ENCODE results near the gene TMEM150B.
A peak's percentile ranks its signal among the peaks of the same experiment; 100 is the strongest.

The TMEM150B gene

GRCh38 chr19:55339889-55340783, 15.0 kb upstream of the TMEM150B start:
- Histone ChIP-seq H2BK120ac (ENCODE audit: insufficient read depth, low read length, poor library complexity) (peak overlapping the region; percentile 81), H2BK12ac (ENCODE audit: low read length) (peak overlapping the region; percentile 67), H3K27ac (ENCODE audit: low read depth, low read length) (peak overlapping the region; percentile 73), H3K4me2 (ENCODE audit: low read length) (peak overlapping the region; percentile 90), H3K9me3 (ENCODE audit: insufficient read depth, low read depth, low read length) (no peaks in the 10 kb centered on the region), H3K4me1 (ENCODE audit: control insufficient read depth in 1 of 2, insufficient read depth in 2 of 2, low read length in 2 of 2) (peaks cover 10 to 27% of the 10 kb centered on the region in 2 experiments), H3K4ac (ENCODE audit: low read depth, low read length) (peak overlapping the region; percentile 95), H4K12ac (ENCODE audit: low read depth, low read length) (peak overlapping the region; percentile 88), H2BK5ac (ENCODE audit: low read depth, low read length, poor library complexity) (peak overlapping the region; percentile 86), H2AFZ (ENCODE audit: insufficient read depth, low read length, poor library complexity) (peak overlapping the region; percentile 66), H3K9ac (ENCODE audit: low read length) (peak overlapping the region; percentile 81), H3K14ac (ENCODE audit: low read length) (peak overlapping the region; percentile 98), H4K91ac (ENCODE audit: low read depth, low read length) (peak overlapping the region; percentile 95), H2AK5ac (ENCODE audit: low read length) (peak overlapping the region; percentile 99), H3K79me2 (ENCODE audit: control insufficient read depth, insufficient read depth, low read length, poor library complexity) (peaks cover 8% of the 10 kb centered on the region), H3K79me1 (ENCODE audit: low read length) (peaks cover 25% of the 10 kb centered on the region), H3K27me3 (ENCODE audit: insufficient read depth, low read length) (no peaks in the 10 kb centered on the region), H3K4me3 (ENCODE audit: low read depth, low read length) (peak overlapping the region; percentile 76), H3K36me3 (ENCODE audit: control insufficient read depth in 1 of 2, insufficient read depth in 2 of 2, low read length in 2 of 2) (peaks cover 25 to 30% of the 10 kb centered on the region in 2 experiments), H4K8ac (ENCODE audit: low read depth, low read length) (peak overlapping the region; percentile 87), H3K18ac (ENCODE audit: low read length) (peak overlapping the region; percentile 96), H3K23ac (ENCODE audit: low read length) (no peak overlapping the region)
- DNase-seq, result no peak
- WGBS (ENCODE audit: extremely low coverage, insufficient coverage, insufficient read length), result no CpG with 5 or more reads among the region's 44 CpGs

GRCh38 chr19:55339105-55339888, 14.2 kb upstream of the TMEM150B start, which contains the start of gene KMT5C:
TSS of gene KMT5C (plus strand) at chr19:55339876. CDS start at chr19:55341937, 2,061 bp downstream.
- Histone ChIP-seq H2AFZ (ENCODE audit: insufficient read depth, low read length, poor library complexity) (peak within 1 kb of the TSS; percentile 66), H3K27ac (ENCODE audit: low read depth, low read length) (peak within 1 kb of the TSS; percentile 98), H4K12ac (ENCODE audit: low read depth, low read length) (peak within 1 kb of the TSS; percentile 88), H3K27me3 (ENCODE audit: insufficient read depth, low read length) (no peaks in the 10 kb centered on the region), H2BK120ac (ENCODE audit: insufficient read depth, low read length, poor library complexity) (peak within 1 kb of the TSS; percentile 91), H4K91ac (ENCODE audit: low read depth, low read length) (peak within 1 kb of the TSS; percentile 96), H3K4me3 (ENCODE audit: low read depth, low read length) (peak within 1 kb of the TSS; percentile 76), H3K79me2 (ENCODE audit: control insufficient read depth, insufficient read depth, low read length, poor library complexity) (peaks cover 8% of the 10 kb centered on the region), H2BK12ac (ENCODE audit: low read length) (peak within 1 kb of the TSS; percentile 67), H3K23ac (ENCODE audit: low read length) (no peak within 1 kb of the TSS), H4K8ac (ENCODE audit: low read depth, low read length) (peak within 1 kb of the TSS; percentile 87), H3K79me1 (ENCODE audit: low read length) (peaks cover 16% of the 10 kb centered on the region), H2AK5ac (ENCODE audit: low read length) (peak within 1 kb of the TSS; percentile 99), H3K18ac (ENCODE audit: low read length) (peak within 1 kb of the TSS; percentile 96), H3K9ac (ENCODE audit: low read length) (peak within 1 kb of the TSS; percentile 81), H3K4me2 (ENCODE audit: low read length) (peak within 1 kb of the TSS; percentile 90), H2BK5ac (ENCODE audit: low read depth, low read length, poor library complexity) (peak within 1 kb of the TSS; percentile 95), H3K36me3 (ENCODE audit: control insufficient read depth in 1 of 2, insufficient read depth in 2 of 2, low read length in 2 of 2) (peaks cover 22 to 24% of the 10 kb centered on the region in 2 experiments), H3K4ac (ENCODE audit: low read depth, low read length) (peak within 1 kb of the TSS; percentile 95), H3K4me1 (ENCODE audit: control insufficient read depth in 1 of 2, insufficient read depth in 2 of 2, low read length in 2 of 2) (peaks cover 8 to 21% of the 10 kb centered on the region in 2 experiments), H3K14ac (ENCODE audit: low read length) (peak within 1 kb of the TSS; percentile 98), H3K9me3 (ENCODE audit: insufficient read depth, low read depth, low read length) (no peaks in the 10 kb centered on the region)
- no CpG with 5 or more reads among the region's 63 CpGs for WGBS (ENCODE audit: extremely low coverage, insufficient coverage, insufficient read length)
- peak; percentile 100 for DNase-seq

GRCh38 chr19:55336101-55336500, 11.0 kb upstream of the TMEM150B start:
- H2BK5ac ChIP-seq (ENCODE audit: low read depth, low read length, poor library complexity), result no peak overlapping the region
- H2BK12ac ChIP-seq (ENCODE audit: low read length), result no peak overlapping the region
- no peaks in the 10 kb centered on the region for H3K27me3 ChIP-seq (ENCODE audit: insufficient read depth, low read length)
- no peak overlapping the region for H2AFZ ChIP-seq (ENCODE audit: insufficient read depth, low read length, poor library complexity)
- H3K4ac ChIP-seq (ENCODE audit: low read depth, low read length), result no peak overlapping the region
- no peak overlapping the region for H2AK5ac ChIP-seq (ENCODE audit: low read length)
- no peak overlapping the region for H3K27ac ChIP-seq (ENCODE audit: low read depth, low read length)
- H3K4me1 ChIP-seq (ENCODE audit: control insufficient read depth in 1 of 2, insufficient read depth in 2 of 2, low read length in 2 of 2), result peaks cover 3 to 10% of the 10 kb centered on the region in 2 experiments
- H3K9ac ChIP-seq (ENCODE audit: low read length), result no peak overlapping the region
- H3K36me3 ChIP-seq (ENCODE audit: control insufficient read depth in 1 of 2, insufficient read depth in 2 of 2, low read length in 2 of 2), result no peaks in the 10 kb centered on the region
- DNase-seq, result peak; percentile 92 to 95
- WGBS (ENCODE audit: extremely low coverage, insufficient coverage, insufficient read length), result no CpG with 5 or more reads among the region's 7 CpGs
- peaks cover 15% of the 10 kb centered on the region for H3K79me1 ChIP-seq (ENCODE audit: low read length)
- peaks cover 8% of the 10 kb centered on the region for H3K79me2 ChIP-seq (ENCODE audit: control insufficient read depth, insufficient read depth, low read length, poor library complexity)
- H3K4me3 ChIP-seq (ENCODE audit: low read depth, low read length), result no peak overlapping the region
- H2BK120ac ChIP-seq (ENCODE audit: insufficient read depth, low read length, poor library complexity), result no peak overlapping the region
- no peak overlapping the region for H3K18ac ChIP-seq (ENCODE audit: low read length)
- H4K12ac ChIP-seq (ENCODE audit: low read depth, low read length), result no peak overlapping the region
- no peak overlapping the region for H3K4me2 ChIP-seq (ENCODE audit: low read length)
- no peaks in the 10 kb centered on the region for H3K9me3 ChIP-seq (ENCODE audit: insufficient read depth, low read depth, low read length)
- no peak overlapping the region for H3K14ac ChIP-seq (ENCODE audit: low read length)
- no peak overlapping the region for H3K23ac ChIP-seq (ENCODE audit: low read length)
- no peak overlapping the region for H4K91ac ChIP-seq (ENCODE audit: low read depth, low read length)
- no peak overlapping the region for H4K8ac ChIP-seq (ENCODE audit: low read depth, low read length)

- Histone ChIP-seq H3K79me1 (ENCODE audit: low read length) (peaks cover 4% of the 10 kb centered on the region), H3K23ac (ENCODE audit: low read length) (no peak overlapping the region), H2BK5ac (ENCODE audit: low read depth, low read length, poor library complexity) (no peak overlapping the region)
Measured at GRCh38 chr19:55333870-55334269, 8.7 kb upstream of the TMEM150B start.

More at GRCh38 chr19:55333870-55334269, 8.7 kb upstream of the TMEM150B start:
- Histone ChIP-seq H2AFZ (ENCODE audit: insufficient read depth, low read length, poor library complexity) (no peak overlapping the region), H3K4me1 (ENCODE audit: control insufficient read depth in 1 of 2, insufficient read depth in 2 of 2, low read length in 2 of 2) (peaks cover 0 to 6% of the 10 kb centered on the region in 2 experiments), H3K4ac (ENCODE audit: low read depth, low read length) (no peak overlapping the region), H3K9ac (ENCODE audit: low read length) (no peak overlapping the region), H4K91ac (ENCODE audit: low read depth, low read length) (no peak overlapping the region), H3K18ac (ENCODE audit: low read length) (no peak overlapping the region), H3K27me3 (ENCODE audit: insufficient read depth, low read length) (no peaks in the 10 kb centered on the region), H2BK120ac (ENCODE audit: insufficient read depth, low read length, poor library complexity) (no peak overlapping the region), H2BK12ac (ENCODE audit: low read length) (no peak overlapping the region), H3K14ac (ENCODE audit: low read length) (no peak overlapping the region), H4K12ac (ENCODE audit: low read depth, low read length) (no peak overlapping the region), H3K27ac (ENCODE audit: low read depth, low read length) (no peak overlapping the region), H3K36me3 (ENCODE audit: control insufficient read depth in 1 of 2, insufficient read depth in 2 of 2, low read length in 2 of 2) (no peaks in the 10 kb centered on the region), H3K4me3 (ENCODE audit: low read depth, low read length) (no peak overlapping the region), H3K4me2 (ENCODE audit: low read length) (no peak overlapping the region), H3K9me3 (ENCODE audit: insufficient read depth, low read depth, low read length) (no peaks in the 10 kb centered on the region), H3K79me2 (ENCODE audit: control insufficient read depth, insufficient read depth, low read length, poor library complexity) (peaks cover under 1% of the 10 kb centered on the region), H2AK5ac (ENCODE audit: low read length) (no peak overlapping the region), H4K8ac (ENCODE audit: low read depth, low read length) (no peak overlapping the region)
- DNase-seq, result no peak
- no CpG with 5 or more reads among the region's 11 CpGs for WGBS (ENCODE audit: extremely low coverage, insufficient coverage, insufficient read length)

Data from trophoblast cell (in vitro differentiated cells and primary cell).